K562 (cell line): ENCODE results near the gene FBXW9. TPM values are rescaled to one million over a fixed set of nuclear protein-coding genes. Genes with fewer than 3 reads are reported as not detected.

Experiments
- ATAC-seq: fragments of 200-7000 bp; cut with Tn5 transposase; 3 replicates; pipeline ENCODE4 v1.9.1; 2020; ENCODE audit warnings: moderate library complexity
- Bru-seq: library from RNA; stranded (reverse); fragments of 400-500 nt; gene quantifications from one replicate; lab custom pipeline; 2021; lab: Mats Ljungman, UMichigan
- BruChase-seq, 2 experiments: library from RNA; stranded (reverse); fragments of 400-500 nt; gene quantifications; one replicate each; lab custom pipeline; 2021; lab: Mats Ljungman, UMichigan
- BruUV-seq: library from RNA; stranded (reverse); fragments of 400-500 nt; replicated peaks from 2 replicates; lab custom pipeline; 2021; lab: Mats Ljungman, UMichigan
- CTCF ChIA-PET: fragments of 300-600 bp; formaldehyde crosslinking; extraction: SDS; loops from one replicate; lab custom pipeline; 2021; ENCODE audit warnings: low intra/inter-chr PET ratio; lab: Yijun Ruan, JAX
- POLR2A ChIA-PET: fragments of 300-600, 350-650 bp; sonication (Branson Sonifier 250); formaldehyde crosslinking; extraction: SDS; loops from one replicate; lab custom pipeline; 2021; ENCODE audit warnings: antibody characterized with exemption, inconsistent platforms; lab: Yijun Ruan, JAX
- DNase-seq, 4 experiments: peaks; one replicate each; pipeline versions ENCODE4 v3.0.0 to v3.0.0-alpha.2; 2011 to 2018; ENCODE audit warnings: low spot score in 3 of 4, mixed read lengths in 3 of 4; ENCODE audit errors: extremely low read depth in 1 of 4
- FAIRE-seq: peaks from 2 replicates; lab custom pipeline; 2011; peaks lifted over from hg19 to GRCh38; lab: Jason Lieb, UNC
- H2AFZ ChIP-seq: 2 replicates; pipeline ENCODE4 v1.6.0; 2011; ENCODE audit warnings: low read depth, low read length, control low read depth, inconsistent platforms
- H3K27ac ChIP-seq: fragments of 200-600 bp; 3 replicates; pipeline ENCODE4 v1.8.0; 2011; ENCODE audit warnings: low read depth, mild to moderate bottlenecking, control low read depth, inconsistent platforms, low read length, moderate library complexity, mixed read lengths; ENCODE audit errors: extremely low read depth
- H3K27me3 ChIP-seq, 2 experiments: fragments of 300-600 bp in 1 of 2; 2 replicates in 1 of 2; 3 replicates in 1 of 2; pipeline versions ENCODE4 v1.6.0 to v1.8.0; 2011; ENCODE audit warnings: inconsistent platforms in 2 of 2, low read length in 2 of 2, mild to moderate bottlenecking in 1 of 2, mixed read lengths in 1 of 2, moderate library complexity in 1 of 2; ENCODE audit not compliant: control insufficient read depth in 2 of 2, insufficient read depth in 2 of 2
- H3K36me3 ChIP-seq: fragments of 300-600 bp; 3 replicates; pipeline ENCODE4 v1.8.0; 2011; ENCODE audit warnings: mild to moderate bottlenecking, low read length, inconsistent platforms; ENCODE audit not compliant: control insufficient read depth, insufficient read depth
- H3K4me1 ChIP-seq, 2 experiments: fragments of 200-600 bp in 1 of 2; replicated peaks in 1 of 2; 2 replicates in 1 of 2; 3 replicates in 1 of 2; pipeline versions ENCODE4 v1.5.1 to v1.8.0; 2011; ENCODE audit warnings: inconsistent platforms in 2 of 2, low read length in 2 of 2, mild to moderate bottlenecking in 1 of 2, mixed read lengths in 1 of 2, moderate library complexity in 1 of 2; ENCODE audit not compliant: control insufficient read depth in 2 of 2, insufficient read depth in 2 of 2
- H3K4me2 ChIP-seq: 2 replicates; pipeline ENCODE4 v1.6.1; 2011; ENCODE audit warnings: low read length, control low read depth, inconsistent platforms, mixed read lengths; ENCODE audit not compliant: insufficient read depth
- H3K4me3 ChIP-seq: fragments of 200-600 bp; sonication (generic), shearing (Covaris generic); 2 replicates; pipeline ENCODE4 v1.5.1; 2016; ENCODE audit warnings: control low read depth, inconsistent platforms
- H3K79me2 ChIP-seq: fragments of 200-600 bp; 3 replicates; pipeline ENCODE4 v1.8.0; 2011; ENCODE audit warnings: low read length, inconsistent platforms; ENCODE audit not compliant: control insufficient read depth, insufficient read depth
- H3K9ac ChIP-seq, 2 experiments: 2 replicates each; pipeline versions ENCODE4 v1.6.0 to v1.6.1; 2011; ENCODE audit warnings: low read depth in 2 of 2, low read length in 2 of 2, control low read depth in 1 of 2, inconsistent platforms in 1 of 2, mild to moderate bottlenecking in 1 of 2, mixed read lengths in 1 of 2; ENCODE audit not compliant: insufficient read depth in 1 of 2
- H3K9me1 ChIP-seq: one replicate; pipeline ENCODE4 v1.6.0; 2011; ENCODE audit warnings: inconsistent platforms, mild to moderate bottlenecking, low read length, moderate library complexity; ENCODE audit not compliant: control insufficient read depth, insufficient read depth
- H3K9me3 ChIP-seq: replicated peaks from 2 replicates; pipeline ENCODE4 v1.5.1; 2011; ENCODE audit warnings: low read depth, low read length, inconsistent platforms; ENCODE audit not compliant: control insufficient read depth, insufficient read depth
- H4K20me1 ChIP-seq: replicated peaks from 2 replicates; pipeline ENCODE4 v1.6.1; 2011; ENCODE audit warnings: low read length, inconsistent platforms, mixed read lengths; ENCODE audit not compliant: control insufficient read depth, insufficient read depth
- ARNT ChIP-seq, 2 experiments: fragments of 450-650 bp; IDR thresholded peaks; 2 replicates each; pipeline ENCODE4 v1.6.1; 2016; ENCODE audit warnings: mild to moderate bottlenecking in 1 of 2
- CEBPG ChIP-seq, 3 experiments: fragments of 200-800 bp in 1 of 3; sonication (Bioruptor generic) in 1 of 3; sonication (generic) in 1 of 3; formaldehyde crosslinking in 1 of 3; IDR thresholded peaks in 2 of 3; conservative IDR thresholded peaks in 1 of 3; 2 replicates each; pipeline versions ENCODE4 v1.6.1 to v1.8.0; 2016 to 2022; ENCODE audit warnings: missing compliant biosample characterization in 2 of 3, missing genetic modification characterization in 2 of 3, mild to moderate bottlenecking in 1 of 3, missing genetic modification reagents in 1 of 3
- ELF1 ChIP-seq: fragments of 200-800 bp; sonication (Bioruptor generic); IDR thresholded peaks from 2 replicates; pipeline ENCODE4 v1.6.1; 2016; ENCODE audit warnings: missing genetic modification characterization, missing compliant biosample characterization
- ETS2 ChIP-seq: IDR thresholded peaks from 2 replicates; pipeline ENCODE4 v1.6.1; 2016; ENCODE audit warnings: borderline replicate concordance, missing genetic modification characterization, mild to moderate bottlenecking, moderate library complexity, missing compliant biosample characterization; ENCODE audit not compliant: poor library complexity, severe bottlenecking
- HMG20B ChIP-seq: fragments of 250-450 bp; sonication (Bioruptor Pico); IDR thresholded peaks from 2 replicates; pipeline ENCODE4 v1.5.0; 2021; ENCODE audit warnings: mild to moderate bottlenecking
- MAFG ChIP-seq: fragments of 450-650 bp; conservative IDR thresholded peaks from 2 replicates; pipeline ENCODE4 v1.6.1; 2016; ENCODE audit warnings: missing genetic modification characterization, missing compliant biosample characterization
- NFE2L1 ChIP-seq: fragments of 450-650 bp; IDR thresholded peaks from 2 replicates; pipeline ENCODE4 v1.6.1; 2016; ENCODE audit warnings: missing genetic modification characterization, low read depth, mild to moderate bottlenecking, missing compliant biosample characterization, moderate library complexity, borderline replicate concordance
- POLR3A ChIP-seq: IDR thresholded peaks from 2 replicates; pipeline ENCODE4 v1.6.1; 2011; ENCODE audit warnings: borderline replicate concordance, mild to moderate bottlenecking, moderate library complexity; ENCODE audit not compliant: insufficient read length, insufficient read depth; ENCODE audit errors: extremely low read depth
- WGBS: fragments of 100-300 bp; shearing (Covaris generic); methylation state at CpG from one replicate; pipeline ENCODE4 v1.1.6; 2016; ENCODE audit warnings: low coverage, mixed read lengths; ENCODE audit not compliant: insufficient coverage; ENCODE audit errors: missing lambda C conversion rate; 5-methylcytosine and 5-hydroxymethylcytosine counted together
- in situ Hi-C: fragments of 300-500 bp; cut with MboI; formaldehyde crosslinking; loops from 4 replicates; pipeline ENCODE4 v1.15.0; 2018; ENCODE audit warnings: inconsistent platforms, mixed read lengths
- intact Hi-C: fragments of 100-400 bp; cut with micrococcal nuclease; formaldehyde crosslinking; loops from 2 replicates; pipeline ENCODE4 v1.14.2; 2022
- long read RNA-seq, 3 experiments: library from polyadenylated mRNA in 2 of 3; library from RNA in 1 of 3; unstranded in 2 of 3; stranded (forward) in 1 of 3; transcript quantifications; one replicate each; pipeline ENCODE4 v2.0.0, GENCODE V29; 2019 to 2022
- polyA minus RNA-seq, 3 experiments: library from RNA; depleted of rRNA, polyadenylated mRNA; stranded (reverse); fragments of >200 nt; gene quantifications; 2 replicates each; pipeline ENCODE4 v1.2.3, GENCODE V29; 2011
- polyA plus RNA-seq, 8 experiments: library from polyadenylated mRNA; depleted of rRNA in 4 of 8; stranded (reverse) in 5 of 8; unstranded in 3 of 8; fragments of >200 nt; fragmentation: Nextera tagmentation in 2 of 8; fragmentation: Illumina TruSeq in 1 of 8; extraction: Ambion mirVana in 2 of 8; extraction: Trizol in 1 of 8; gene quantifications; 2 replicates each; pipeline versions ENCODE4 v1.2.1 to v1.2.3, GENCODE V29; 2011 to 2014; ENCODE audit warnings: inconsistent platforms in 1 of 8, missing spikeins in 1 of 8
- total RNA-seq, 7 experiments: library from RNA; depleted of rRNA in 6 of 7; stranded (reverse); fragments of >200 nt in 6 of 7; fragmentation: Illumina TruSeq in 2 of 7; extraction: Trizol in 2 of 7; gene quantifications; 2 replicates each; pipeline versions ENCODE4 v1.2.1 to v1.2.3, GENCODE V29; 2011 to 2021; ENCODE audit warnings: low replicate concordance in 1 of 7

The FBXW9 gene
- total RNA-seq (2011; cell fraction: chromatin; rRNA removed; ENCODE audit: low replicate concordance): 11.4 and 40.7 TPM in 2 replicates
- 34.7 and 36.7 TPM in 2 replicates for total RNA-seq (2011; cell fraction: nucleolus; rRNA removed)
- 15.4 and 18.0 TPM in 2 replicates for total RNA-seq (2011; cell fraction: nucleoplasm; rRNA removed)
- 15.9 and 18.0 TPM in 2 replicates for total RNA-seq (2014; rRNA removed)
- 2.0 TPM in 2 replicates for total RNA-seq (2014; rRNA removed; fragmentation: Illumina TruSeq; extraction: Trizol)
- total RNA-seq (2015; rRNA removed; fragmentation: Illumina TruSeq; extraction: Trizol): 6.0 and 6.2 TPM in 2 replicates
- total RNA-seq (2021): 16.8 and 17.3 TPM in 2 replicates
- polyA plus RNA-seq (2011; rRNA removed): 9.4 and 12.4 TPM in 2 replicates
- 21.1 and 44.6 TPM in 2 replicates for polyA plus RNA-seq (2011; cell fraction: cytosol; rRNA removed)
- 48.4 and 77.6 TPM in 2 replicates for polyA plus RNA-seq (2011; cell fraction: nucleus; rRNA removed)
- 9.1 and 13.6 TPM in 2 replicates for polyA plus RNA-seq (2012)
- 3.6 and 9.1 TPM in 2 replicates for polyA plus RNA-seq (2014; fragmentation: Illumina TruSeq; extraction: Trizol)
- polyA plus RNA-seq (2014; fragmentation: Nextera tagmentation; extraction: Ambion mirVana): 1 to 10 TPM in 1 of 2 experiments, under 1 TPM in 1; 0.23 to 1.3 TPM
- polyA plus RNA-seq (2014; rRNA removed): 19.0 and 21.7 TPM in 2 replicates
- 2.8 and 3.4 TPM in 2 replicates for polyA minus RNA-seq (2011; rRNA and poly(A)+ RNA removed)
- polyA minus RNA-seq (2011; cell fraction: cytosol; rRNA and poly(A)+ RNA removed): 7.5 and 10.9 TPM in 2 replicates
- 10.2 and 10.4 TPM in 2 replicates for polyA minus RNA-seq (2011; cell fraction: nucleus; rRNA and poly(A)+ RNA removed)
- Bru-seq, nascent RNA: percentile 65 among the genes with signal in this experiment
- percentile 61 among the genes with signal in this experiment for BruChase-seq, experiment 1, labeled RNA remaining after a 2-hour chase
- percentile 65 among the genes with signal in this experiment for BruChase-seq, experiment 2, labeled RNA remaining after a 6-hour chase
- long read RNA-seq, experiment 1, transcript FBXW9-201 (10 exons, 1,738 nt): major isoform, 33 of 52 reads
- long read RNA-seq, experiment 1, partial matches to known transcripts: 4 of 52 reads
- long read RNA-seq, experiment 1, other reads (novel, unspliced or antisense): 15 of 52 reads
- long read RNA-seq, experiment 2, transcript FBXW9-201 (10 exons, 1,738 nt): major isoform, 11 of 17 reads
- long read RNA-seq, experiment 2, partial matches to known transcripts: 2 of 17 reads
- long read RNA-seq, experiment 2, other reads (novel, unspliced or antisense): 4 of 17 reads
- long read RNA-seq, experiment 3, transcript FBXW9-201 (10 exons, 1,738 nt): major isoform, 22 of 23 reads
- long read RNA-seq, experiment 3, partial matches to known transcripts: 0 of 23 reads
- long read RNA-seq, experiment 3, other reads (novel, unspliced or antisense): 1 of 23 reads

DNA sequence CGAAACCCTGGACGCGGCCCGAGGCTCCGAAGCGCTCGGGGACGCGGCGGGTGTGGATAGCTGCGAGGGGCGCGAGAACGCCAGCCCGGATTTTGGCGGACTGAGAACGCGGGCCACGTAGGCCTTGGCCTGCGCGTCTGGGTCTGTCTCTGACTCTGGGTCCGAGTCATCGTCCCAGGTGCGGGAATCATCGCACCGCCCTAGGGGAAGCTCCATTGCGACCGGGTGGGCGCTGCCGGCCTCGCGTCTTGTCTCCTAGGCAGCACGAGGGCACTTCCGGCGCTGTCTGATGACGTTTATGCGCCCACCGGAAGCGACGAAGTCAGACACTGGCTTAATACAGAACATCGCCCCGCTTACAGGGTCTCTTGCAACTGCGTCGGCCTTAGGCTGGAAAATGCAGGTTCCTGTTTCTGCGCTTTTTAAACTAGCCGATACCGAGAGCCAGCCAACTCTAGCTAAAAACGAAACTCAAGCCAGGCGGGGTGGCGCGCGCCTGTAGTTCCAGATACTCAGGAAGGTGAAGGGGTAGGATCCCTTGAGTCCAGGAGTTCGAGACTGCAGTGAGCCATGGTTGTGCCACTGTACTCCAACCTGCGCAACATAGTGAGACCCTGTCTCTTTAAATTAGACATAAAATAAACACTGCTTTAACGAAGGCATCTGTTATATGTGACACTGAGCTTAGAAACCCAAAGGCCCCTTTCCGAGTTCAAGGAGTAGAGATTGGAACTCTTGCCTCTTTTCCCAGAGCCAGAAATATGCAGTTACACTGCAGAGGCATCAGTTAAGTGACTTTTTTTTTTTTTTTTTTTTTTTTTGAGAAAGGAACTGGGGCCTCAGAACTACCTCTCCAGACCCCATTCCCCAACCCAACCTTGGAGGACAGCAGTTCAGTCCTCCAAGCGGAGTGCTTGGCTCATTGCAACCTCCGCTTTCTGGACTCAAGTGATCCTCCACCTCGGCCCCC, at the start of gene FBXW9:
Gene FBXW9, minus strand, starts transcription at position 266 of the 970 bp plus-strand sequence. Its CDS starts 50 bp downstream, at position 216.
- WGBS: 30% methylated on average over 47 of the region's 59 CpGs
- CTCF ChIA-PET: no interaction called here
- H3K36me3 ChIP-seq: peaks cover 54% of the 10 kb centered on the region
- TSS peak; percentile 96 for BruUV-seq
- peaks cover 0 to 28% of the 10 kb centered on the region in 2 experiments; a peak in 3 of 5 replicates for H3K4me1 ChIP-seq
- in situ Hi-C loops: no loop called here
- FAIRE-seq (peak; percentile 87), DNase-seq (peak; percentile 88 to 94 (median 89)), ATAC-seq (peak; percentile 90)
- peak within 1 kb of the TSS; percentile 89 for H2AFZ ChIP-seq
- no peaks in the 10 kb centered on the region; a peak in 1 of 5 replicates for H3K27me3 ChIP-seq
- peak within 1 kb of the TSS; percentile 69 for H3K27ac ChIP-seq
- H3K9ac ChIP-seq: peak within 1 kb of the TSS; percentile 68 to 95
- H3K79me2 ChIP-seq: peaks cover 7% of the 10 kb centered on the region; the same call in 2 of the 3 replicates
- H4K20me1 ChIP-seq: no peaks in the 10 kb centered on the region
- H3K9me1 ChIP-seq: no peaks in the 10 kb centered on the region
- H3K4me2 ChIP-seq: peak within 1 kb of the TSS; percentile 91
- POLR2A ChIA-PET: interaction anchor here (0.6 to 2.6 kb wide), 7 partner anchors 12 to 331 kb away, joined by 3 to 21 read pairs (median 5); partner anchors contain the start of genes DHPS, TRIR and ZNF442
- peak within 1 kb of the TSS; percentile 82 for H3K4me3 ChIP-seq
- intact Hi-C loops: no loop called here
- H3K9me3 ChIP-seq: no peaks in the 10 kb centered on the region
- TF ChIP-seq ETS2 (tag) (no peak), CEBPG (CRISPR knock-in tag; IDR thresholded peaks at IDR 0.05) (no peak), CEBPG (tag; conservative IDR thresholded peaks at IDR 0.05 in 1 of 2, IDR thresholded peaks at IDR 0.05 in 1 of 2) (no peak), MAFG (no peak), ARNT (IDR thresholded peaks at IDR 0.05) (no peak), NFE2L1 (no peak), ELF1 (tag) (peak; percentile 78), HMG20B (no peak), POLR3A (no peak)
